Aorta (tissue), 5 donors: ENCODE results near the gene PRRG4. TPM values are rescaled to one million over a fixed set of nuclear protein-coding genes. Genes with fewer than 3 reads are reported as not detected.

Experiments used
- ATAC-seq: fragments of 200-7000 bp; cut with Tn5 transposase; one replicate; pipeline ENCODE4 v1.9.1; 2022; ENCODE audit warnings: moderate library complexity; ENCODE audit not compliant: low FRiP score
- DNase-seq, 2 donors: peaks; one replicate each; pipeline ENCODE4 v3.0.0-alpha.2; 2020
- H3K27ac ChIP-seq, 2 donors: one replicate each; pipeline ENCODE4 v1.5.1; 2013; ENCODE audit warnings: low read length in 2 of 2, mild to moderate bottlenecking in 2 of 2, moderate library complexity in 2 of 2, control low read depth in 1 of 2, inconsistent platforms in 1 of 2, low read depth in 1 of 2
- H3K27me3 ChIP-seq, 2 donors: one replicate each; pipeline ENCODE4 v1.6.1; 2013; ENCODE audit warnings: control low read depth in 1 of 2, low read length in 1 of 2, mild to moderate bottlenecking in 1 of 2, moderate library complexity in 1 of 2; ENCODE audit not compliant: insufficient read depth in 2 of 2, control insufficient read depth in 1 of 2
- H3K36me3 ChIP-seq, 2 donors: one replicate each; pipeline ENCODE4 v1.6.1; 2013; ENCODE audit warnings: control low read depth in 1 of 2, low read length in 1 of 2, mild to moderate bottlenecking in 1 of 2; ENCODE audit not compliant: insufficient read depth in 2 of 2, control insufficient read depth in 1 of 2
- H3K4me1 ChIP-seq, 2 donors: one replicate each; pipeline ENCODE4 v1.6.1; 2013; ENCODE audit warnings: low read length in 2 of 2, control low read depth in 1 of 2, mild to moderate bottlenecking in 1 of 2, moderate library complexity in 1 of 2; ENCODE audit not compliant: insufficient read depth in 2 of 2, control insufficient read depth in 1 of 2
- H3K4me3 ChIP-seq, 2 donors: one replicate each; pipeline ENCODE4 v1.5.1; 2013; ENCODE audit warnings: low read length in 2 of 2, control low read depth in 1 of 2, mild to moderate bottlenecking in 1 of 2
- H3K9me3 ChIP-seq: one replicate; pipeline ENCODE4 v1.6.1; 2013; ENCODE audit warnings: mild to moderate bottlenecking, low read length; ENCODE audit not compliant: control insufficient read depth
- WGBS, 2 donors: extraction: QIAGEN DNeasy Blood & Tissue Kit; methylation state at CpG; one replicate each; pipeline ENCODE4 v1.1.7; 2013; 5-methylcytosine and 5-hydroxymethylcytosine counted together
- intact Hi-C, 2 donors: fragments of 100-400 bp; cut with DNase I; formaldehyde crosslinking; loops; one replicate each; pipeline versions ENCODE4 v1.14.2 to v1.15.0; 2022
- polyA plus RNA-seq, 2 donors: library from polyadenylated mRNA; stranded (reverse); fragments of 200-250 nt; gene quantifications; one replicate each; pipeline ENCODE4 v1.2.3, GENCODE V29; 2013
- total RNA-seq, 2 donors: library from RNA; stranded (reverse); fragmentation: NEBNext Ultra II Directional; extraction: Animal tissue kit (Norgen Biotek cat#: 25700); gene quantifications; one replicate each; pipeline ENCODE4 v1.2.1, GENCODE V29; 2021
- donor health status: healthy with polysubstance abuse.
- donor health status: Bipolar disorder and iron deficiency.
- donor health status: DM: no; HTN: no; CAD: no.
- donor health status: DM: no; HTN: no; CAD: no.
- donor health status: DM: yes; HTN: yes; CAD: no.

Gene PRRG4
- total and polyA plus RNA-seq, 4 donors = 0.26 to 2.1 (median 2.0) TPM

DNA sequence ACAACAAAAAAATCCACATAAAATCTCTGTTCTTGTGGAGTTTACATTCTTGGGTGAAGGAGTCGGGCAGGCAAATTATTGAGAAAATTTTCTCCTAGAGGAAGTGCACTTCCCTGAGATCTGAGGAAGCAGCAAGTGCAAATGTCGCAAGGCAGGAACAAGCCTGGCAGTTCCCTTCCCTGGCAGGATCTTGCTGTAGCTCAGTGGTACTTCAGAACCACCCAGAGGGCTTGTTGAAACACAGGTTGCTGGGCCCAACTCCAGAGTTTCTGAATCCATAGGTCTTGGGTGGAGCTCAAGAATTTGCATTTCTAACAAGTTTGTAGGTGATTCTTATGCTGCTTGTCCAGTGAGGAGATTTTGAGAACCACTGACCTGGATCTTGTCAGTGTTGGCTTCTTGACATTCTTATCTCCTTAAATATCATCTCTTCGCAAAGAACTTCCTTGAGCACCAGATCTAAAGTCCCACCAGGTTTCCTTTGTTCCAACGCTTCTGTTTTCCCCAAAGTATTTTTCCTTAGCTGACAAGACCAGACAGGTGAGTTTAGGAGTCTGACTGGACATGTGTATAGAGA, 72.5 kb downstream of the PRRG4 start:
- H3K4me1 ChIP-seq = no peaks in the 10 kb centered on the region
- no peak overlapping the region for H3K4me3 ChIP-seq
- peak in 1 of 2 donors; percentile 56 for DNase-seq
- no peaks in the 10 kb centered on the region for H3K36me3 ChIP-seq
- WGBS, 2 donors = 94% methylated on average over 4 of the region's 4 CpGs
- ATAC-seq = no peak
- no peaks in the 10 kb centered on the region for H3K27me3 ChIP-seq
- intact Hi-C loops = no loop called here
- H3K27ac ChIP-seq = no peak overlapping the region
- no peaks in the 10 kb centered on the region for H3K9me3 ChIP-seq

DNA sequence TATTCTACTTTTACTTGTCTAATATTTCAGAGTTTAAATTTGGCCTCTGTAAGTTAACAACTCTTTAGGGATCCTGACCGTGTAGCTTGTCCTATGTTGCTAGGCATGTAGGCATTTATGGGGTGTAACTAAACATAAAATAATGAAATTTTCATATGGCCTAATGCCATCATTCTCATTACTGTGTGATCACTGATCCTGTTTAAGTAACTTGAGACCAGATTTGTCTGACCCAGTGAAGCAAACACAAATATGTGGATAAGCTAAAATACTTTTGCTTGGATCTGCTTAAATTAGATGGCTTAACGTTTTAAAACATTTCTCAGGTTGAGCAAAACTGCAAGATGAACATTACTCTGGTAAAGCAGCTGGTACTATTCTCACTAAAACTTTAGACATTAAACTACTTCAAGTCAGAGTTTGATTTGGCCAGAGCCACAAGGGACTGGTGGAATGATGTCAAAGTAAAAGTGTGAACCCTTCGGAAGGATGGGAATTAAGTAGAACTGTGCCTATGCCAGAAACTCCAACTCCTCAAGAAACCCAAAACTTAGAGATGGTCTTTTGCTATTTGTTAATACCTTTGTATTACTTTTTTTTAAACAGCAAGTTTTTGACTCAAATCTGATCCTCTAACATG, 75.4 kb downstream of the PRRG4 start:
- Histone ChIP-seq H3K4me1 (no peaks in the 10 kb centered on the region), H3K36me3 (no peaks in the 10 kb centered on the region), H3K27me3 (no peaks in the 10 kb centered on the region), H3K9me3 (no peaks in the 10 kb centered on the region), H3K27ac (no peak overlapping the region), H3K4me3 (no peak overlapping the region)
- ATAC-seq (no peak), DNase-seq (no peak)
- WGBS, 2 donors = 11 to 18% methylated on average over 3 of the region's 3 CpGs
- intact Hi-C loops = no loop called here

Other genes with a start within 250 kb of the PRRG4 start
- gene EIF3M, start 246.1 kb upstream of the PRRG4 start, total RNA-seq = 100 to 1,000 TPM; 136 to 140 TPM
- gene EIF3M, start 246.1 kb upstream of the PRRG4 start, polyA plus RNA-seq = 100 to 1,000 TPM; 230 to 357 TPM
- gene CCDC73, start 35.3 kb upstream of the PRRG4 start, total RNA-seq = not detected
- gene CCDC73, start 35.3 kb upstream of the PRRG4 start, polyA plus RNA-seq = not detected
- 10 to 100 TPM; 22.1 to 34.3 TPM for gene QSER1, start 62.9 kb downstream of the PRRG4 start, total RNA-seq
- gene QSER1, start 62.9 kb downstream of the PRRG4 start, polyA plus RNA-seq = 1 to 10 TPM; 2.5 to 3.9 TPM
- gene DEPDC7, start 186.0 kb downstream of the PRRG4 start, total RNA-seq = 1 to 10 TPM in 1 of 2 donors, under 1 TPM in 1; 0.78 to 2.6 TPM
- 1 to 10 TPM in 1 of 2 donors, under 1 TPM in 1; 0.31 to 6.4 TPM for gene DEPDC7, start 186.0 kb downstream of the PRRG4 start, polyA plus RNA-seq
- 10 to 100 TPM; 35.2 to 39.4 TPM for gene TCP11L1, start 209.6 kb downstream of the PRRG4 start, total RNA-seq
- 10 to 100 TPM; 10.8 to 12.1 TPM for gene TCP11L1, start 209.6 kb downstream of the PRRG4 start, polyA plus RNA-seq